HG03558 (cell line): ENCODE measurements around the gene CYP27C1.
"Not testable (repeated sequence)": the region's sequence is repeated elsewhere in the genome, so short reads cannot be mapped to it uniquely, and the experiment has no call there.

Experiments
- ATAC-seq: cut with Tn5 transposase; IDR thresholded peaks from one replicate; pipeline ENCODE4 v1.9.1; 2021; ENCODE audit warnings: moderate number of reproducible peaks; ENCODE audit not compliant: unreplicated experiment; ENCODE audit errors: extremely low read depth

Gene CYP27C1

GRCh38 chr2:127175041-127175721, 44.9 kb downstream of the CYP27C1 start:
- ATAC-seq: no peak

- no peak for ATAC-seq
These were observed 45.5 kb downstream of the CYP27C1 start for GRCh38 chr2:127174640-127175039.

- ATAC-seq: no peak
These were observed 46.0 kb downstream of the CYP27C1 start for GRCh38 chr2:127174136-127174535.

- no peak for ATAC-seq
These were observed 47.0 kb downstream of the CYP27C1 start for GRCh38 chr2:127173057-127173456.

GRCh38 chr2:127172306-127172705, 47.8 kb downstream of the CYP27C1 start:
- ATAC-seq: no peak

GRCh38 chr2:127170452-127171197, 49.5 kb downstream of the CYP27C1 start:
- ATAC-seq: no peak

- no peak for ATAC-seq
These were observed 50.1 kb downstream of the CYP27C1 start for GRCh38 chr2:127170021-127170420.

- no peak for ATAC-seq
These were observed 50.9 kb downstream of the CYP27C1 start for GRCh38 chr2:127169066-127169660.

- ATAC-seq: no peak
These were observed 53.8 kb downstream of the CYP27C1 start for GRCh38 chr2:127166231-127166860.

- ATAC-seq: no peak
These were observed 54.6 kb downstream of the CYP27C1 start for GRCh38 chr2:127165539-127165935.

- no peak for ATAC-seq
These were observed 55.1 kb downstream of the CYP27C1 start for GRCh38 chr2:127164761-127165538.

- no peak for ATAC-seq
These were observed 56.2 kb downstream of the CYP27C1 start for GRCh38 chr2:127163921-127164320.

GRCh38 chr2:127163090-127163406, 57.1 kb downstream of the CYP27C1 start:
- not testable (repeated sequence) for ATAC-seq

GRCh38 chr2:127162261-127163089, 57.6 kb downstream of the CYP27C1 start:
- no peak for ATAC-seq

- no peak for ATAC-seq
These were observed 58.6 kb downstream of the CYP27C1 start for GRCh38 chr2:127161176-127162136.

- ATAC-seq: no peak
These were observed 59.4 kb downstream of the CYP27C1 start for GRCh38 chr2:127160676-127161075.

- no peak for ATAC-seq
These were observed 60.6 kb downstream of the CYP27C1 start for GRCh38 chr2:127159543-127159942.

GRCh38 chr2:127158614-127159290, 61.3 kb downstream of the CYP27C1 start:
- ATAC-seq: peak; percentile 75
